Testis (tissue), 2 donors: ENCODE results near the gene CBFB.

Source experiments
- POLR2A ChIP-seq: fragments of 450-650 bp; IDR thresholded peaks from one replicate; pipeline ENCODE4 v1.6.1; 2017; ENCODE audit warnings: antibody characterized with exemption, mild to moderate bottlenecking, moderate library complexity
- TF ChIP-seq, protein P1 (sequence below), 3 experiments: fragments of 450-650 bp in 2 of 3; fragments of 200-600 bp in 1 of 3; sonication (generic) in 1 of 3; IDR thresholded peaks; one replicate each; pipeline ENCODE4 v1.5.1; 2016 to 2019; ENCODE audit warnings: antibody characterized with exemption in 3 of 3, mild to moderate bottlenecking in 2 of 3, moderate library complexity in 1 of 3

- TF ChIP-seq, protein P1, sequence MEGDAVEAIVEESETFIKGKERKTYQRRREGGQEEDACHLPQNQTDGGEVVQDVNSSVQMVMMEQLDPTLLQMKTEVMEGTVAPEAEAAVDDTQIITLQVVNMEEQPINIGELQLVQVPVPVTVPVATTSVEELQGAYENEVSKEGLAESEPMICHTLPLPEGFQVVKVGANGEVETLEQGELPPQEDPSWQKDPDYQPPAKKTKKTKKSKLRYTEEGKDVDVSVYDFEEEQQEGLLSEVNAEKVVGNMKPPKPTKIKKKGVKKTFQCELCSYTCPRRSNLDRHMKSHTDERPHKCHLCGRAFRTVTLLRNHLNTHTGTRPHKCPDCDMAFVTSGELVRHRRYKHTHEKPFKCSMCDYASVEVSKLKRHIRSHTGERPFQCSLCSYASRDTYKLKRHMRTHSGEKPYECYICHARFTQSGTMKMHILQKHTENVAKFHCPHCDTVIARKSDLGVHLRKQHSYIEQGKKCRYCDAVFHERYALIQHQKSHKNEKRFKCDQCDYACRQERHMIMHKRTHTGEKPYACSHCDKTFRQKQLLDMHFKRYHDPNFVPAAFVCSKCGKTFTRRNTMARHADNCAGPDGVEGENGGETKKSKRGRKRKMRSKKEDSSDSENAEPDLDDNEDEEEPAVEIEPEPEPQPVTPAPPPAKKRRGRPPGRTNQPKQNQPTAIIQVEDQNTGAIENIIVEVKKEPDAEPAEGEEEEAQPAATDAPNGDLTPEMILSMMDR (IDR thresholded peaks at IDR 0.05): no peak
- TF ChIP-seq POLR2A: no peak
Observed at GRCh38 chr16:67021321-67021720, 7.6 kb upstream of the CBFB start.
